ENCODE measurements around the gene THUMPD1.

GRCh38 chr16:20704281-20704680, 37.3 kb downstream of the THUMPD1 start:
- TF ChIP-seq, protein P1, sequence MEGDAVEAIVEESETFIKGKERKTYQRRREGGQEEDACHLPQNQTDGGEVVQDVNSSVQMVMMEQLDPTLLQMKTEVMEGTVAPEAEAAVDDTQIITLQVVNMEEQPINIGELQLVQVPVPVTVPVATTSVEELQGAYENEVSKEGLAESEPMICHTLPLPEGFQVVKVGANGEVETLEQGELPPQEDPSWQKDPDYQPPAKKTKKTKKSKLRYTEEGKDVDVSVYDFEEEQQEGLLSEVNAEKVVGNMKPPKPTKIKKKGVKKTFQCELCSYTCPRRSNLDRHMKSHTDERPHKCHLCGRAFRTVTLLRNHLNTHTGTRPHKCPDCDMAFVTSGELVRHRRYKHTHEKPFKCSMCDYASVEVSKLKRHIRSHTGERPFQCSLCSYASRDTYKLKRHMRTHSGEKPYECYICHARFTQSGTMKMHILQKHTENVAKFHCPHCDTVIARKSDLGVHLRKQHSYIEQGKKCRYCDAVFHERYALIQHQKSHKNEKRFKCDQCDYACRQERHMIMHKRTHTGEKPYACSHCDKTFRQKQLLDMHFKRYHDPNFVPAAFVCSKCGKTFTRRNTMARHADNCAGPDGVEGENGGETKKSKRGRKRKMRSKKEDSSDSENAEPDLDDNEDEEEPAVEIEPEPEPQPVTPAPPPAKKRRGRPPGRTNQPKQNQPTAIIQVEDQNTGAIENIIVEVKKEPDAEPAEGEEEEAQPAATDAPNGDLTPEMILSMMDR (IDR thresholded peaks at IDR 0.05; ENCODE audit: insufficient read depth, low read length, poor library complexity, severe bottlenecking): no peak
- no peak for TF ChIP-seq EZH2phosphoT487 (conservative IDR thresholded peaks at IDR 0.05; ENCODE audit: low read length)

All from SU-DHL-6 (cell line).